ENCODE results near the gene CHGA. TPM values are rescaled to one million over a fixed set of nuclear protein-coding genes. Genes with fewer than 3 reads are reported as not detected.

The CHGA gene
- total RNA-seq, 1 donor from 2014 or later, result not detected

DNA sequence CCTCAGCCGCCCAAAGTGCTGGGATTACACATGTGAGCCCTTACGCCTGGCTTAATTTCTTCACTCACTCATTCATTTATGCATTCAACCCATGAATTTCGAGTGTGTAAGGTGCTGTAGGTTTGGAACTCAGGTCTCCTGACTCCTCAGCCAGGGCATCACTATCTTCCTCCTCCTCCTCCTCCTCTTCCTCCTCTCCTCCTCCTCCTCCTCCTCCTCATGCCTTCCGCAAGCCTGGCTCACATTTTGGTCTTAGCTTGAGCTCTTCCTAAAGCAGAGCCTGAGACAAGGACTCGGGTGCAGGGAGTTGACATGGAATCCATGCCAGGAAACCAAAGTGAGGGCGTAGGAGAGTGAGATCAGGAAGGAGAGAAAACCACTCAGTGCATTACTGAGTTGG, 20.8 kb upstream of the CHGA start:
- intact Hi-C loops (cut with DNase I), result no loop called here
- ATAC-seq (ENCODE audit: poor library complexity) (no peak), DNase-seq (no peak)

DNA sequence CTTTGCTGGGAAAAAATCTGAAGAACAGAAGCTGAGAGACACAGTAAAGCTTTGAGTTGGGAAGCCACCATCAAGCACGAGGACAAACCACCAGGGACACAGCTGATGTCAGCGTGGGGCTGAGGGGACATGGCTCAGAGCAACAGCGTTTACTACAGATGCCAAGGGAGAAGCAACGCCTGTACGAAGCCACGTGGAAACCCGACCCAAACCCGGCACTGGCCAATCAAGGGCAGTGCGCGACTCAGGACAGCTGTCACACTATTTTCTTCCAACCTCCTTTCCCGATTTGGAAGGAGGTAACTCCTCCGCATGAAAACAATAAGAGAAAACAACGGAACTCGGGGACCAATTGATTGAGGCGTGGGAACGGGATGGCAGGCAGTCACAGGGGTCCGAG, 20.2 kb upstream of the CHGA start:
- intact Hi-C loops (cut with DNase I), result no loop called here
- ATAC-seq (ENCODE audit: poor library complexity) (no peak), DNase-seq (no peak)

DNA sequence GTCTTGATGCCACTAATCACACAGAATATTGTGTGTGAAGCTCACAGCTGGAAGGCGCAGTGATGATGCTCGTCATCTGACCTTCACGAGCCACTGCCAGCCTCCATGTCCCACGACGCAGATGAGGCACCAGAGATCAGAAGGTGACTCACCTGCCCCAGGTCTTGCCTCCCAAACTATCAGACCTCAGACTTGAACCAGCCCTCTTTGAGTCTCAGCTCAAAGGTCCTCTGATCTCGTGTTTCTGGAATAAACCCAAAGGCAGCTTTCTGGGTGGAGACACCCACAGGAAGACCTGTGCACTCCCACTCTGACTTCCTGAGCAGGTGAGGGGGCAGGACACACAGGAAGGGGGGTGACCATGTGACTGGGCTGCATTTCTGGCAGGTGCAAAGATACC, 19.6 kb upstream of the CHGA start:
- ATAC-seq (ENCODE audit: poor library complexity) (no peak), DNase-seq (no peak)
- intact Hi-C loops (cut with DNase I), result no loop called here

DNA sequence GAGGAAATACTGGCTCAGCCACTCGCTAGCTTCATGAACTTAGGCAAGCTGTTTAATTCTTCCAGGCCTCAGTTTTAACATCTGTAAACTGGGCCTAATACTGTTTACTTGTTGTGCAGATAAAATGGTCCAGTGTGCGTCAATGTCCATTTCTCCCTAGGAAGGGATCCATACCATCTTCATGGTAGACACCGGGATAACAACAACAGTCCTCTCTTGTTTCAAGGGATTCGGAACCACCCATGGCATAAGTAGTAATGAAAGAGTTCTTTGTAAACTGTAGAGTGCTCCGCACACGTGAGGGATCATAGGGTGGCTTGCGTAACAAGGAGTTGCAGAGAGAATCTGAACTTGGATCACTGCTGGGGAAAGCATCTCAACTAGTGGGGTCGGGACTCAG, 17.3 kb upstream of the CHGA start:
- ATAC-seq (ENCODE audit: poor library complexity), result no peak
- intact Hi-C loops (cut with DNase I), result no loop called here
- DNase-seq, result no peak

DNA sequence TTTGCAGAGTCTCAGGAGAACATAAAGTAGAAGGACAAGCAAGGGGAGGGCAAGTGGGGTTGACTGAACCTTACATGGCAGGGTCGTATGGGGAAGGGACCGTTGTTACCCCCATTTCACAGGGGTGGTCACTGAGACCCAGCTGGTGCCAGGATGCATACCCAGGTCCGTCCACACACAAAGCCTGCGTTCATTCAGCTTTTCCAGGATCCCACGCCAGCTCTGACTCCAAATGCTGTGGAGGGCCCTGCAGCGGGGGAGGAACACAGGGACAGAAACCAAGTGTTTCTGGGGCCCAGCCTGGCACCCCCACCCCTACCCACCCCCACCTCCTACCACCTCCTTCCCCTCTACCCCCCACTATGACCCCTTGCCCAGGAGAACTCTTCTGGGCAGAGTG, 16.5 kb upstream of the CHGA start:
- intact Hi-C loops (cut with DNase I), result no loop called here
- ATAC-seq (ENCODE audit: poor library complexity), result no peak
- DNase-seq, result no peak

DNA sequence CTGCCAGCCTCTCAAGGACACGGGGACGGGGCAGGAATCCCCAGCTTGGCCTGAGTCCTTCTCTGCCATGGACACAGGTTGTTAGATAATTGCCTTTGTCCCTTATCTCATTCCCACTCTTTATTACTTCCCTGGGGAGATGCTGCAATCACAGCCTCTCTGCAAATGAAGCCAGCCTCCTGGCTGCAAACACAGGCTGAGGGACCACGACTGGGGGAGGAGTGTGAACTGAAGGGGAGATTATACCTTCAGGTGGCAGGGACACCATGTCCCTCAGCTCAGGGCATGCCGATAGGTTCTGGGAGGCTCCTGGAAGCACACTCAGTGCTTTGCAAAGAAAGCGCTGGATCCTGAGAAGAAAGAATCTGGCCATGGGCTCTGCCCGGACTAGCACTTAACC, 16.1 kb upstream of the CHGA start:
- intact Hi-C loops (cut with DNase I), result no loop called here
- DNase-seq (no peak), ATAC-seq (ENCODE audit: poor library complexity) (no peak)

DNA sequence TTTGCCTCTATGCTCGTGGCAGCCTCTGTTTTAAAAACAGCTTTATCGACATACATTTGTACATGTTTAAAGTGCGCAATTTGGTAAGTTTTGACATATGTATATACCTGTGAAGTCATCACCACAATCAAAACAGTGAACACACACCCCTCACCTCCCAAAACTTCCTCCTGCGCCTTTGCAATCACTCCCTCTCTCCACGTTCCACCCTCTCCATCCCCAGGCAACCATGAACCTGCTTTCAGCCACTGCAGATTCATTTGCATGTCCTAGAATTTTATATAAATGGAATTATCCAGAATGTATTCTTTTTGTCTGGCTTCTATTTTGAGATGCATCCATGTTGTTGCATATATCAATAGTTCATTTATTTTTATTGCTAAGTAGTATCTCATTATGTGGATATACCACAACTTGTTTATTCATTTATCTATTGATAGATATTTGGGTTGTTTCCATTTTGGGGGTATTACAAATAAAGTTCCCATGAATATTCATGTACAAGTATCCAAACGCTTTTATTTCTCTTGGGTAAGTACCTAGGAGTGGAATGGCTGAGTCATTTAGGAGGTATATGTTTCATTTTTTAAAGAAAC, 15.5 kb upstream of the CHGA start:
- intact Hi-C loops (cut with DNase I), result no loop called here
- ATAC-seq (ENCODE audit: poor library complexity) (no peak), DNase-seq (no peak)

DNA sequence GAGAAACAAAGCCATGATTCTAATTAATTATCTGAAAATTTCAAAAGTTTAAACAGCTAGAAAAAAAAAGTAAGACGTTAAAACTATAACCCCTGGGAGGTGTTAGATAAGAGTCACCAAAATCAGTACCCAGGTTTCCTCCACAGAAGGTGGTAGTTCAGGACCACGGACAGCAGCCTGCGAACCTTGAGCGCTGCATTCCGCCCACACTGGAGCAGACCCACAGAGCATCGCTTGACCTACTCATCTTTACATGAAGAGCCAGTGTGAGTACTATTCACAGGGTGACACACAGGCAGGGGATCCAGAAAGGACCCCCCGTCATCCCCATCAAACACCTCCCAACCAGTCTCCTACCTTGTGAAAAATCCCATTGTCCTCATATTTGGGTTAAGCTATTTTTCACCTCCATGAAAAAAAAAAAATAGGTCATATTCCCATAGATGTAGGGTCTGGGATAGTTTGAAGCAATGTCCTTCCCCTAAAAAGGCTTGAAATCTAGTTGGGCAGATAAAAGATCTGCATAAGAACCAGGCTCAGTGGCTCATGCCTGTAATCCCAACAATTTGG, 8.8 kb upstream of the CHGA start:
- no peak for ATAC-seq (ENCODE audit: poor library complexity)
- DNase-seq, result no peak
- intact Hi-C loops (cut with DNase I), result no loop called here

DNA sequence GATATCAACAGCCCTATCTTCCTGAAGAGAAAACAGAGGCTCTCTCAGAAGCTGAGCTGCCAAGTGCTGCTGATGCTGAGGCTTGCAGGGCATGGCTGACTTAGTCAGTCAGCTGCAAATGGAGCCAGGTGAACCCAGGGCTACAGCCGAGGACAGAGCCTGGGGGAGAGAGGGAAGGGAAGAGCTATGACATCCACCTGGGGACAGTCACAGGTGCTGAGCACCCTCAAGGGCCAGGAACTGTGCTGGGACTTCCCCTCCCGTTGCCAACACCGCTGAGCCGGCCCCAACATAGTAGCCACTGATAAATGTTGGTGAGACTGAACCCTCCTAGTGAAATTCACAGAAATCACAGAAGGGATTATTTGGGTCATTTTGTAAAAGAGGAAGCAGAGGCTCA, 6.7 kb upstream of the CHGA start:
- DNase-seq (no peak), ATAC-seq (ENCODE audit: poor library complexity) (no peak)
- intact Hi-C loops (cut with DNase I), result no loop called here

DNA sequence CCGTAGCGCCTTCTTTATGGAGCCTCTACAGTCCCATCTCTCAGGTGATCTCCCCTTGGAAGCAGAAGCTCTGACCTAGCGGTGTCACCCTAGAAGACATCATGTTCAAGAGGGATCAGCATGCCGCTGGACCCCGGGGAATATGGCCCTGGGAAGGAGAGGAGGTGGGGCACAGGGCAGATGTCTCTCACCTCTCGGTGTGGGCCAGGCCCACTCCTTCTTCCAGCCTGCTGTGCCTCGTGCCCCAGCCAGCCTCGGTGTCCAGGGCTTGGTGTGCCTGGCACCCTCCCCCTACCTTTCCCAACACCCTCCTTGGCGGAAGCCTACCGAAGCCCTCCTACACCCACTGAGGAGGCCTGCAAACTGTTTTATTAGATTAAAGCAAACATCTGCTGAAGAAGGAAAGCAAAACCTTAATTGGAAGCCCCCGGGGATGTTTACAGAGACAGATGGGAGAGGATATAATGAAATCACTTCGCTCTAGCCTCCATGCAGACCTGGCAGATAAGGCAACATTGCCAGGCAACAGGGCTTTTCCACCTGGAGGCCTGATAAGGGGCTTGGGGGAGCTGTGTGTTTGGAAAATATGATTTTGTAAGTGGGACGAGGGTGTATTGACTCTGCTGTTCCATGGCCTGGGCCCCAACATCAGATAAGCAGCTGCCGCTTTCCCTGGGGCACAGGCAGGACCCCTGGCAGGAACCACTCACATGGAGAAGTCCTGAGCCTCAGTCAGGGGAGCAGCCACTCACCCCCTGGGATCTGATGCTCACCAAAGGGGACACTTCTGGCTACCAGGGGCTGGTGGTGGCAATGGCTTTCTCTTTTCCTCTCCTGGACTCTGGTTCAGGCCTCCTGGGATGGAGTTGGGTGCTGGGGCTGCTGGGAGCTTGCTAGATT, 5.7 kb upstream of the CHGA start:
- ATAC-seq (ENCODE audit: poor library complexity) (no peak), DNase-seq (no peak)
- intact Hi-C loops (cut with DNase I), result no loop called here

DNA sequence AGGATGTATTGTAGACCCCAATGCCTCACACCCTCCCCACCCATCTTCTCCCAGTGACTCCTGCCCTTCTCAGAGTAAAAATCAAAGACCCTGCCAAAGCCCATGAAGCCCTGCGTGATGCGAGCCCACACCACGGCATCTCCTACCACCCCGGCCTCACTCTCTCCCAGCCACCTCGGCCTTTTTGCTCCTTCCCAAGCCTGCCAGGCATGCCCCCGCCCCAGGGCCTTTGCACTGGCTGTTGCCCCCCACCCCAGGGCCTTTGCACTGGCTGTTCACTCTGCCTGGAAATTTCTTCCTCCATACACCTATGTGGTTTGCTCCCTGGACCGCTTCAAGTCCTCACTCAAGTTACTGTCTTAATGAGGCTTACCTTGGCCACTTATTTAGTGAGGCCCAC, 5.0 kb upstream of the CHGA start:
- ATAC-seq (ENCODE audit: poor library complexity) (no peak), DNase-seq (no peak)
- intact Hi-C loops (cut with DNase I), result no loop called here

DNA sequence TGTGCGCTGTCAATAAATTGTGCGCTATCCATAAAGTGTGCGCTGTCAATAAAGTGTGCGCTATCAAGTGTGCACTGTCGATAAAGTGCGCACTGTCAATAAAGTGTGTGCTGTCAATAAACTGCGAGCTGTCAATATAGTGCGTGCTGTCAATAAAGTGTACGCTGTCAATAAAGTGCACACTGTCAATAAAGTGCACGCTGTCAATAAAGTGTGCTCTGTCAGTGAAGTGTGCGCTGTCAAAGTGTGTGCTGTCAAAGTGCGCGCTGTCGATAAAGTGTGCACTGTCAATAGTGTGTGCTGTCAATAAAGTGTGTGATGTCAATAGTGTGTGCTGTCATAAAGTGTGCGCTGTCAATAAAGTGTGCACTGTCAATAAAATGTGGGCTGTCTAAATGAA, 2.9 kb upstream of the CHGA start:
- no peak for ATAC-seq (ENCODE audit: poor library complexity)
- intact Hi-C loops (cut with DNase I), result no loop called here
- DNase-seq, result no peak

DNA sequence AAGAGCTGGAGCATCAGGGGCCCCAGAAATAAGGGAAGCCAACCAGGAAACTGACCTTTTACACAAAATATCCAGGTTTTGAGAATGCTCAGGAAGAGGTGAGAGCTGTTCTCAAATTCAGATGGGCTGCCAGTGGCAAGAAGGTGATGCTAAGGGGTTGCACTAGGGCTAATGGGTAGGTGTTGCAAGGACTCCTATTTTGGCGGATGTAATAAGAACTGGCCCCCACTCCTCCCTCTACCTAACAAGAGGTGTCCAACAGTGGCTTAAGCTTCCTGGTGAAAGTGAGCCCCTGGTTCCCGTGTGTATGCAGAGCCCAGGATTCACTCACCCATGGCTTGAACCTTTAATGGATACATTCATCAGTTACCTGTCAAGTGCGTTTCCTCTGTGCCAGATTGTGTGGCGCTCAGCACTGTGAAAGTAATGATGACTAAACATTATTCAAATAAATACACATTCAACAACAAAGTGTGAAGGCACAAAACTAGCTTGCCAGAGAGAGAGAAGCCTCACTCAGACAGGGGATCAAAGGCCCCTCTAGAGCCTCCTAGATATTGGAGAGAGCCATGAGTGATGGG, 705 bp upstream of the CHGA start:
- intact Hi-C loops (cut with DNase I), result no loop called here
- DNase-seq (no peak), ATAC-seq (ENCODE audit: poor library complexity) (no peak)

DNA sequence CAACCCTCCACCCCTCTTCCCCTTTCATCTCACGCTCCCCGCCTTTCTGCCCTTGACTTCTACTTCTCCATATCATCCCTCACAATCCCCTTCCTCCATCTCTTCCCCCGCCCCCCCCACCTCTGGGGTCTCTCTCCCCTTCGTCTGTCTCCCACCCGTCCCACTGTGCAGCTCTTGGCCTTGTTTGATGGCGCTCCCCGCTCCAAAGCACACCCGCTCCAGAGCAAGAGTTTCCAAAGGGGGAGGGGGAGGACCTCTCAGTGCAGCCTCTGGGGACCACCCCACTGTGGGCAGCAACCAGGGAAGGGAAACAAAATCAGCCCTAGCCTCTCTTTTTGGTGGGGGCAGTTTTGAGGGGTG, 774 bp downstream of the CHGA start:
- intact Hi-C loops (cut with DNase I), result no loop called here
- DNase-seq (no peak), ATAC-seq (ENCODE audit: poor library complexity) (no peak)

DNA sequence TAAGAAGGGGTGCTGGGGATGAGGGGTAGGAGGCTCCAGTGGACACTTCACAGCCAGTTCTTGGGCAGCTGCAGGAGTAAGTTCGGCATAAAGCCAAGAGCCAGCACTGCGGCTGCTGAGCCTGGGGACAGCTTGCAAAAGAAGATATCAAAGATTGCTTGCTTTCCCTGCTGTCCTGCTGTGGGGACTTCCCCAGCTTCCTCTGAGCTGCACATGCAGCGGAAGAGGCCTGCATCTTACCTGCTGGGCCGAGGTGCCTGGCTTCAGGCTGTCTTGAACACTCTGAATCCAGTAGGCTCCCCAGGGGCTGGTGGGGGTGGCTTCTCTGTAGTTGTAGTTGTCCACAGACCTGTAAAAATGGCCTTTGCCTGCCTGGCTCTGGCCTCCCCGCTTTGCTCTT, 1.3 kb downstream of the CHGA start:
- intact Hi-C loops (cut with DNase I), result no loop called here
- no peak for ATAC-seq (ENCODE audit: poor library complexity)

DNA sequence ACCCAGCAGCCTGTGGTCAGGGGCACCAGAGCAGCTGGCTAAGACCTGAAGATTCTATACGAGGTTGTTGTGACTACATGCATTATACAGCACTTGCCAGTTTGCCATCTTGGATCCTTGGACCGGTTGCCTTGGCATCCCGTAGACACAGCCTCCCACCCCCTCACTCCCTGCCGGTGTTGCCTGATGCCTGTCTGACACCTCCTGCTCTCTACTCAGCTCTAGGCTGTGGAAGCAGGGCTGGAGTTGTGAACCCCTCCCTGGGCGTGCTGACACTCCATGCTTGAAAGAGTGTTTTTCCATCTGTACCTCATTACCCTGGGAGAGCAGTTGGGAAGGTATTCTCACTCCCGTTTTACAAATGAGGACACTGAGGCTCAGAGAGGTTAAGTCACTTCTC, 2.5 kb downstream of the CHGA start:
- no peak for DNase-seq
- intact Hi-C loops (cut with DNase I), result no loop called here
- no peak for ATAC-seq (ENCODE audit: poor library complexity)

More for the DNA sequence above, 1.3 kb downstream of the CHGA start:
- no peak for DNase-seq

DNA sequence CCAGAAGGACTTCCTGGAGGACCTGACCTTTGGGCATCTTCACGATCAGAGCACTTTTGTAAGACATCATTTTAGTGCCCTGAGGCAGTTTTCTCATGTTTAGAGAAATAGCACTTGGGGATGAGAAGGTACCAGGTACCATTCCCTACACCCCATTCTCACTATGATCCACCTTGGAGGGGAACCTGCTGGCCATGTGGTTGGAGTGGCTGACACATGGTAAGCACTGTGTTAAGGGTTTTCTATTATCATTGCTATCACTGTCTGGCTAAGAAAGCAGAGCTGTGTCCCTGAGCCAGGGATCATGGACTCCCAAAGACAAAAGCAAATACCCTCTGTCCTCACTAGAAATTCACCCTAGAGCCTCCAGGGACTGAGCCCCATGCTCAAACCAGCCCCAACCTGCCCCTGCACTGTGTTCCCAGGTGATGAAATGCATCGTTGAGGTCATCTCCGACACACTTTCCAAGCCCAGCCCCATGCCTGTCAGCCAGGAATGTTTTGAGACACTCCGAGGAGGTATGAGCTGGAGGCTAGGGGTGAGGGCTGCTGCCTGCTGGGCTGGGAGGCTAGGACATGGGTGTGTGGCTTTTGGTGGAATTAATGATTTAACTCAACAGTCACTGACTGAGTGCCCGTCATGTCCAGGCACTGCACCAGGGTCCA, 3.4 kb downstream of the CHGA start:
- no peak for ATAC-seq (ENCODE audit: poor library complexity)
- intact Hi-C loops (cut with DNase I), result no loop called here

DNA sequence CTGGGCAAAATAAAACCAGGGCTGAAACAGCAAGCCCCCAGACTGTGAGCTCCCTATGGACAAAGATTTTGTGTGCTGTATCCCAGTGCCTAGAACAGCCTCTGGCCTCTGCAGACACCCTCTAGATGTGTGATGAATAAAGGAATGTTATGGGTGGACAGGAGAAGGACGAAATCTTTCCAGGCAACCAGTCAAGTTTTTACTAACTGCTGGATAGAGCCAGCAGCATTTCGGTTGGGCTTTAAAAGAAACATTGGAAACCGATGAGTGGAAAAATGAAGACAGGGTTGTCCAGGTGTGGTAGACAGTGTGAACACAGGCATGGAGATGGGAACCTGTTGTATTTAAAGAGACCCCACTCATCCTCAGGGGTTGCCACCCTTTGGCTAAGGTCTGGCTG, 4.0 kb downstream of the CHGA start:
- DNase-seq (no peak), ATAC-seq (ENCODE audit: poor library complexity) (no peak)
- intact Hi-C loops (cut with DNase I), result no loop called here

More for the DNA sequence above, 3.4 kb downstream of the CHGA start:
- no peak for DNase-seq
